Measurements from ENCODE around the gene NKIRAS2. TPM values are rescaled to one million over a fixed set of nuclear protein-coding genes. Genes with fewer than 3 reads are reported as not detected.

NKIRAS2 gene
- polyA plus RNA-seq, 1 donor from 2014 or later: 60.2 TPM

DNA sequence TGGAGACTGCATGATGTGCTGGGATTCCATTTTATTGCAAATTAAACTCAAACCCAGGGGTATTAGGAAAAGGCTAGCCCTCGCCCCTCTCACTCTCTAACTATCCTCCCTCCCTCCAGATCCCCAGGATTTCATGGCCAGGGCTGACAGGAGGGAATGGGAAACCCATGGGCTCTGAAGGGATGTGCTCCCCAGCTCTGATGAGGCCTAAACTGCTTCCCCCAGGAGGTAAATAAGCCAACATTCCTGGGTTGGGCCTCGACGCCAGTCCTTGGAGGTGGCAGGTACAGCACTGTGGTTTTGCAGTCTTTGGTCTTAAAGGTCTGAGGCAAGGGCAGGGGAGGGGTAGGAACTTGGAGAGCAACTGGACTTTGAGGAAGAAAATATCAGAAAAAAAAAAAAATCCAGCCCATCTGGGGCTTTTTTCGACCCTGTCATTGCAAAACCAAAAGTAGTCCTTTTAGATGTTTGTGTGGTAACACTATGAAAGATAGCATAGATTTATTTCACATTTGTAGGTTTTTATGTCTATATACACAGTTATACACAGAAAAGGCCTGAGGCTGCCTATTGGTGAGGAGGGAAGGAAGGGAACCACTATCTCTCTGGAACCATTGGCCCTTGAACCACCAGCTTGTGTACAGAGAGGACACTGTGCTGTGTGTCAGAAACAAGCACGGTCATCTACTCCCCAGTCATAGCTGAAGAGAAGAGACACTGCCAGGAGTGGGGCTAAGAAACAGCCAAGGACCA lies 18.5 kb downstream of the NKIRAS2 start:
- TF ChIP-seq RAD21 (conservative IDR thresholded peaks at IDR 0.05) (no peak), POLR2AphosphoS5 (IDR thresholded peaks at IDR 0.05) (no peak), MXI1 (conservative IDR thresholded peaks at IDR 0.05; ENCODE audit: poor library complexity, severe bottlenecking) (no peak), TAF1 (IDR thresholded peaks at IDR 0.05; ENCODE audit: low read depth) (no peak), EZH2 (IDR thresholded peaks at IDR 0.05; ENCODE audit: borderline replicate concordance, insufficient read depth, low read length, poor library complexity, severe bottlenecking) (no peak), EP300 (conservative IDR thresholded peaks at IDR 0.05; ENCODE audit: poor library complexity, severe bottlenecking) (no peak), SMC3 (conservative IDR thresholded peaks at IDR 0.05; ENCODE audit: poor library complexity) (no peak)
- TF ChIP-seq, protein P1, sequence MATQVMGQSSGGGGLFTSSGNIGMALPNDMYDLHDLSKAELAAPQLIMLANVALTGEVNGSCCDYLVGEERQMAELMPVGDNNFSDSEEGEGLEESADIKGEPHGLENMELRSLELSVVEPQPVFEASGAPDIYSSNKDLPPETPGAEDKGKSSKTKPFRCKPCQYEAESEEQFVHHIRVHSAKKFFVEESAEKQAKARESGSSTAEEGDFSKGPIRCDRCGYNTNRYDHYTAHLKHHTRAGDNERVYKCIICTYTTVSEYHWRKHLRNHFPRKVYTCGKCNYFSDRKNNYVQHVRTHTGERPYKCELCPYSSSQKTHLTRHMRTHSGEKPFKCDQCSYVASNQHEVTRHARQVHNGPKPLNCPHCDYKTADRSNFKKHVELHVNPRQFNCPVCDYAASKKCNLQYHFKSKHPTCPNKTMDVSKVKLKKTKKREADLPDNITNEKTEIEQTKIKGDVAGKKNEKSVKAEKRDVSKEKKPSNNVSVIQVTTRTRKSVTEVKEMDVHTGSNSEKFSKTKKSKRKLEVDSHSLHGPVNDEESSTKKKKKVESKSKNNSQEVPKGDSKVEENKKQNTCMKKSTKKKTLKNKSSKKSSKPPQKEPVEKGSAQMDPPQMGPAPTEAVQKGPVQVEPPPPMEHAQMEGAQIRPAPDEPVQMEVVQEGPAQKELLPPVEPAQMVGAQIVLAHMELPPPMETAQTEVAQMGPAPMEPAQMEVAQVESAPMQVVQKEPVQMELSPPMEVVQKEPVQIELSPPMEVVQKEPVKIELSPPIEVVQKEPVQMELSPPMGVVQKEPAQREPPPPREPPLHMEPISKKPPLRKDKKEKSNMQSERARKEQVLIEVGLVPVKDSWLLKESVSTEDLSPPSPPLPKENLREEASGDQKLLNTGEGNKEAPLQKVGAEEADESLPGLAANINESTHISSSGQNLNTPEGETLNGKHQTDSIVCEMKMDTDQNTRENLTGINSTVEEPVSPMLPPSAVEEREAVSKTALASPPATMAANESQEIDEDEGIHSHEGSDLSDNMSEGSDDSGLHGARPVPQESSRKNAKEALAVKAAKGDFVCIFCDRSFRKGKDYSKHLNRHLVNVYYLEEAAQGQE (IDR thresholded peaks at IDR 0.05; ENCODE audit: borderline replicate concordance): no peak
- TF ChIP-seq, protein P2, sequence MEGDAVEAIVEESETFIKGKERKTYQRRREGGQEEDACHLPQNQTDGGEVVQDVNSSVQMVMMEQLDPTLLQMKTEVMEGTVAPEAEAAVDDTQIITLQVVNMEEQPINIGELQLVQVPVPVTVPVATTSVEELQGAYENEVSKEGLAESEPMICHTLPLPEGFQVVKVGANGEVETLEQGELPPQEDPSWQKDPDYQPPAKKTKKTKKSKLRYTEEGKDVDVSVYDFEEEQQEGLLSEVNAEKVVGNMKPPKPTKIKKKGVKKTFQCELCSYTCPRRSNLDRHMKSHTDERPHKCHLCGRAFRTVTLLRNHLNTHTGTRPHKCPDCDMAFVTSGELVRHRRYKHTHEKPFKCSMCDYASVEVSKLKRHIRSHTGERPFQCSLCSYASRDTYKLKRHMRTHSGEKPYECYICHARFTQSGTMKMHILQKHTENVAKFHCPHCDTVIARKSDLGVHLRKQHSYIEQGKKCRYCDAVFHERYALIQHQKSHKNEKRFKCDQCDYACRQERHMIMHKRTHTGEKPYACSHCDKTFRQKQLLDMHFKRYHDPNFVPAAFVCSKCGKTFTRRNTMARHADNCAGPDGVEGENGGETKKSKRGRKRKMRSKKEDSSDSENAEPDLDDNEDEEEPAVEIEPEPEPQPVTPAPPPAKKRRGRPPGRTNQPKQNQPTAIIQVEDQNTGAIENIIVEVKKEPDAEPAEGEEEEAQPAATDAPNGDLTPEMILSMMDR (IDR thresholded peaks at IDR 0.05; ENCODE audit: poor library complexity, severe bottlenecking): no peak
- Histone ChIP-seq H3K36me3 (ENCODE audit: insufficient read depth, low read length) (no peaks in the 10 kb centered on the region), H3K27ac (ENCODE audit: low read length) (no peak overlapping the region), H4K20me1 (ENCODE audit: insufficient read depth) (no peaks in the 10 kb centered on the region), H3K27me3 (ENCODE audit: insufficient read depth, low read depth, low read length) (no peaks in the 10 kb centered on the region), H3F3A (ENCODE audit: insufficient read depth, low read length, poor library complexity, severe bottlenecking) (no peaks in the 10 kb centered on the region), H3K9me3 (ENCODE audit: low read length) (no peaks in the 10 kb centered on the region), H2AFZ (ENCODE audit: low read depth, low read length) (no peak overlapping the region), H3K9ac (ENCODE audit: low read length) (no peak overlapping the region), H3K4me2 (ENCODE audit: low read length) (no peak overlapping the region), H3K4me3 (ENCODE audit: low read length) (no peak overlapping the region), H3K9me2 (ENCODE audit: insufficient read depth, low read length) (no peaks in the 10 kb centered on the region), H3K79me2 (replicated peaks; ENCODE audit: insufficient read depth, low read length) (no peaks in the 10 kb centered on the region)

DNA sequence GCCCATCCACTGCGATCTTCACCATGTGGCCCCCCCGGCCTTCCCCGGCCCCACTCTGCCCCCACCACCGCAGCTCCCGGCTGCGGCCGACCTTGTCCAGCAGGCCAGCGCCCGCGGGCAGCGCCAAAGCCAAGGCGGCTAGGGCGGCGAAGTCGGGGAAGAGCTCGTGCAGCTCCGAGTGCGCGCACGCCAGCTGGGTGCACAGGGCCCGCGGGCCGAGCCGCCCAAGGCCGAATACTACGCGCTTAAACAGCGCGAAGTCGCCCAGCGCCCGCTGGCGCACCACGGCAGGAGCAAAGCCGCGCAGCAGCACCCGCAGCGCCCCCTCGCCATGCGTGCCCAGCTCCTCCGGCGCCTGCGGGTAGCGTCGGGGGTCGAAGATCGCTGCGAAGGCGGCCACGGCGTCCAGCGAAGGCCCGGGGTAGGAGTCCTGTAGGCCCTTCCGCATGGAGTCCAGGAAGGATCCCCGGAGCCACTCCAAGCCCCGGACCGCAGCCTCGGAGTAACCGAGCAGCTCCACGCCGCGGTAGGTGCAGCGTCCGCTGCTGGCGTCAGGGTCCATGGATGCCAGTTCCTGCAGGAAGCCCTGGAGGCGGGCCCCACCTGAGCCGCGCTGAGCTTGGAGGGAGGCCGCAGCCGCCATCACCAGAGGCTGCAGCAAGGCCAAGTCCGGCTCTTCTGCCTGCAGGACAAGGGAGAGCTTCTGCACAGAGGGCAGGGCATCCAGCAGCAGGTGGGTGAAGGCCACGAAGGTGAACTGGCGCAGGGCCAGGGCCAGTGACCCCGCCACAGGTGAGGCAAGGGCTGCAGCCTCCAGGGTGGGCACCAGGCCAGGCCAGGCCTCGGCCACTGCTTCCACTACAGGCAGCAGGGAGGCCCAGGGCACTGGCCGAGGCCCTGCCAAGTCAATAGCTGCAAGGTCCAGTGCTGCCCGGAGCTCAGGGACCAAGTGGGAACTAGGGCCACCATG lies 20.2 kb downstream of the NKIRAS2 start:
- H2AFZ ChIP-seq (ENCODE audit: low read depth, low read length): no peak overlapping the region
- no peak overlapping the region for H3K4me3 ChIP-seq (ENCODE audit: low read length)
- H3K9me3 ChIP-seq (ENCODE audit: low read length): no peaks in the 10 kb centered on the region
- no peaks in the 10 kb centered on the region for H3K79me2 ChIP-seq (replicated peaks; ENCODE audit: insufficient read depth, low read length)
- H3F3A ChIP-seq (ENCODE audit: insufficient read depth, low read length, poor library complexity, severe bottlenecking): no peaks in the 10 kb centered on the region
- no peak overlapping the region for H3K27ac ChIP-seq (ENCODE audit: low read length)
- no peak overlapping the region for H3K9ac ChIP-seq (ENCODE audit: low read length)
- H3K27me3 ChIP-seq (ENCODE audit: insufficient read depth, low read depth, low read length): no peaks in the 10 kb centered on the region
- H4K20me1 ChIP-seq (ENCODE audit: insufficient read depth): no peaks in the 10 kb centered on the region
- H3K36me3 ChIP-seq (ENCODE audit: insufficient read depth, low read length): no peaks in the 10 kb centered on the region
- H3K9me2 ChIP-seq (ENCODE audit: insufficient read depth, low read length): no peaks in the 10 kb centered on the region
- TF ChIP-seq MXI1 (conservative IDR thresholded peaks at IDR 0.05; ENCODE audit: poor library complexity, severe bottlenecking): no peak
- no peak for TF ChIP-seq RAD21 (conservative IDR thresholded peaks at IDR 0.05)
- TF ChIP-seq TAF1 (IDR thresholded peaks at IDR 0.05; ENCODE audit: low read depth): no peak
- TF ChIP-seq EP300 (conservative IDR thresholded peaks at IDR 0.05; ENCODE audit: poor library complexity, severe bottlenecking): no peak
- TF ChIP-seq SMC3 (conservative IDR thresholded peaks at IDR 0.05; ENCODE audit: poor library complexity): no peak
- TF ChIP-seq, protein P1 (IDR thresholded peaks at IDR 0.05; ENCODE audit: borderline replicate concordance): no peak
- H3K4me2 ChIP-seq (ENCODE audit: low read length): no peak overlapping the region

All from neural cell (in vitro differentiated cells).